Activated CD4-positive, alpha-beta T cell treated with anti-CD3 and anti-CD28 coated beads, Interleukin-10, Interleukin-2, amounts not matched to agents 100 ng/mL and 50 ng/mL, durations not matched to agents 16 hours and 8 hours (primary cell): ENCODE data around the gene CTR9.

ENCODE experiments used
- DNase-seq: peaks from one replicate; pipeline ENCODE4 v3.0.0-alpha.2; 2020

The CTR9 gene

DNA sequence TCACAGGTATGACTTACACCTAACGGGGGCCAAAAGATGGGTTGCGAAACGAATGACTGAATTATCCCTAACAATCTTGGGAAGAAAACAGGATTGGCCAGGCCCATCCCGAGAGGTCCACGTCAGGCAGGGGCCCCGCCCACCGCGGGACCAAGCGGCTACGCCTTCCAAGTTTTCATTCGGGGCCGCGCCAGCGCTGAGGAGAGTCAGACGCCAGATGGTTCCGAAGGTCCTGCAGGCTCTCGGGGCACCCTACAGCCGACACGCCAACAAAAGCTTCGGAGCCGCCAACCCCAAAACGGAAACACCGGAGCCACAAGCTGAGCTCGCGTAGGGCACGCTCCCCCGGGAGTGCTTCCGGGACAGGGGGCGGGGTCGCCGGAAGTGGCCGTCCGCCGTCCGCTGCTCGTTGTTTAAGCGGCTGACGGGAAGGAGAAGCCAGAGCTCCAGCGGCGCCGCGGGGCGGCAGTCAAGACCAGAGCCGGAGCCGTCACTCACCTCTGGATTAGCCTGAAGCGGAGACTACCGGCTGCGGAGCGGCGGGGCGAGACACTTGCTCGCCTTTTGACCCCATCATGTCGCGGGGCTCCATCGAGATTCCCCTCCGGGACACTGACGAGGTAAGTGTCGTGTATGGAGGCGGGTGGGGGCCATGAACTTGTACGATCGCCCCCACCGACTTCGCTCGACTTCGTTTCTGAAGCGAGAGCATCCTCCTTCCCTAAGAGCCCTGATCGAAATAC is at the start of gene CTR9:
Gene CTR9, plus strand, starts transcription at position 409 of the 743 bp plus-strand sequence. Its CDS starts 167 bp downstream, at position 576.
- DNase-seq = peak; percentile 95

DNA sequence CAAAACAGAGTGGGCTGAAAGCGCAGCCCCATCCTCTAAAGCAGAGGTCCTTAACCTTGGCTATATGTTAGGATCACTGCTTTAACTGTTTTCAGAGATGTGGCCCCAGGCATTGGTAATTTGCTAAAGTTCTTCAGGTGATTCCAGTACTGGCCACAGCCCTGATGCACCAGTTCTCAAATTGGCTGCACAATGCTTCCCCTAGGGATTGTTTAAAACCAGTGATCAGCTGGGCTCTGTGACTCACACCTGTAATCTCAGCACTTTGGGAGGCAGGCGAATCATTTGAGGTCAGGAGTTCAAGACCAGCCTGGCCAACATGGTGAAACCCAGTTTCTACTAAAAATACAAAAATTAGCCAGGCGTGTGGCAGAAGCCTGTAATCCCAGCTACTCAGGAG is 49.1 kb upstream of the CTR9 start:
- DNase-seq = no peak

DNA sequence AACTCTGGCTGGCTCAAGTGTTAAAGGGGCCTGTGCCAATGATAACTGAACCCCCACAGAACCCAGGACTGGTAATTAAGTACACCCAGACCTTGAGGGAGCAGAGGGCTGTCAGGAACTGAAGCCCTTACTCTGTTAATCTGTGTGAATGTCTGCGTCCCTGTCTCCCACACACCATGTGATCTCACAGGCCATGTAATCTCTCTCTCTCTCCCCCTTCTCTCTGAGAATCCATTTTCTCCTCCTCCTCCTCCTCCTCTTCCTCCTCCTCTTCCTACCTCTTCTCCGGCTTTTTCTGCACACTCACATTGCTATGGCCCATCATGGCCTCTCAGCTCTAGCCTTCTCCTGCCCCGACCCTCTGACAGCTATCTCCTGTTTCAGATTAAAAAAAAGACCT is 42.9 kb upstream of the CTR9 start:
- no peak for DNase-seq

DNA sequence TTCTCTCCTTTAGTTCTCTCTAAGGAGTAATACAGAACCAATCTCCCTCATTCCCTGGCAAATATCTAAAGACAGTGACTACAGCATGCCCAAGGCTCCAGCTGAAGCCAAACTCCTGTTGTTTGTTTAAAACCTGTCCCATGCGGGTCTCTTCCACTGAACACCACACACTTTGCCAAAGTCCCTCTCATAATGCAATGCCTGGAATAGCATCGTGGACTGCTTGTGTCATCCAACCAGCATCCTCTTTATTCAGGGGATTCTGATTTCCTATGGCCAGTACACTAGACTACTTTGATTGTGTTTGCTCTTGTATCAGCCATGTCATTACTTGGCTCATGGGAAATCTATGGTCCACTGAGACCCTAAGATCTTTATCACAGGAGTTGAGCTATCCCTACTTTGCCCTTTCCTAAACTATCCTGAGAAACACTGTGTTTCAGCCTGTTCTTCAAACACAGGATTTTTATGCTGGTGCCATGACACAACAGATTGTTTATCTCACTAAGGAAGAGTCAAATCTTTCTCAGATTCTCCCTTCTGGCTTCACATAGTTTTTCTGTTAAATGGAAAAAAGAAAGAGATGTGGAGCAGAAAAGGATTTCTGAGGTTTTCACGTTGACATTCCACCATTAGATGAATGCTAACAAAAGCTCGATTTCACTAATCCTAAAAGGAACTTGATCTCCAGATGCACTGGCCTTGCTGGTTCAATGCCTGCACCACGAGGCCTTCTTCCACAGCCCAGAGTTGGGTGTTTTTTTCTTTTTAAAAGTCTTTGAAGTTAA is 41.6 kb upstream of the CTR9 start:
- DNase-seq = no peak

DNA sequence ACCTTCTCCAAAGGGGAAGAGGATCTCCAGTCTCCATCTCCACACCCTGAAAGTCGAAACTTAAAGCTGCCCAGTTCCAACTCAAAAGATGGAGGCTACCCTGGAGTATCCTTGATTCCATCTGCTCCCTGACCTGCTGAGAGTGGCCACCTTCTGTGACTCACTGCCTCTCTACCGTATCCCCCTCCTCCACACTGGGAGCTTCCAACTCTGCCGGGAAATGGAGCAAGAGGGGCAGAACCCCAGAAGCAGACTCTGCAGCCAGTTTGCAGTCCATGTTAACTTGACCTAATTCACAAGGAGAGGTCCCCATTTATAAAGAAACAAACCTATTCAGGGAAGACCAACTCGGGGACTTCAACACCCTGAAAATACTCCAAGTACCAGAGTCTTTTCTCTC is 35.5 kb upstream of the CTR9 start:
- DNase-seq = no peak

DNA sequence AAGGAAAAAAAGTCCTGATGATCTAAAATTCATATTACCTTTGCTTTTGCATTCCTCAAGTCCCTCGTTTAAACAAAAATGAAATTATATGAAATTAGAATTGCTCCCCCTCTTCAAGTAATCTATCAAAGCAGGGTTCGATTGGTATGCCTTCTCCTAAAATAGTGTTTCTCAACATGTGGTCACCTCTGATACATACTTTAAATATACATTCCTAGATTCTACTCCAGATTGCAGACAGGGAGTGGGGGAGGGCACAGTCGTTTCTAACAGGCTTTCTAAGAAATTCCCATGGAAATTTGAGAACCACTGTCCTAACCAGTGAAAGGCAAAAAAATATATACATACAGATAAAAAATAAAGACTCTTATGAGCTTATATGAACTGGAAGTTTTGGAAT is 34.9 kb upstream of the CTR9 start:
- no peak for DNase-seq

DNA sequence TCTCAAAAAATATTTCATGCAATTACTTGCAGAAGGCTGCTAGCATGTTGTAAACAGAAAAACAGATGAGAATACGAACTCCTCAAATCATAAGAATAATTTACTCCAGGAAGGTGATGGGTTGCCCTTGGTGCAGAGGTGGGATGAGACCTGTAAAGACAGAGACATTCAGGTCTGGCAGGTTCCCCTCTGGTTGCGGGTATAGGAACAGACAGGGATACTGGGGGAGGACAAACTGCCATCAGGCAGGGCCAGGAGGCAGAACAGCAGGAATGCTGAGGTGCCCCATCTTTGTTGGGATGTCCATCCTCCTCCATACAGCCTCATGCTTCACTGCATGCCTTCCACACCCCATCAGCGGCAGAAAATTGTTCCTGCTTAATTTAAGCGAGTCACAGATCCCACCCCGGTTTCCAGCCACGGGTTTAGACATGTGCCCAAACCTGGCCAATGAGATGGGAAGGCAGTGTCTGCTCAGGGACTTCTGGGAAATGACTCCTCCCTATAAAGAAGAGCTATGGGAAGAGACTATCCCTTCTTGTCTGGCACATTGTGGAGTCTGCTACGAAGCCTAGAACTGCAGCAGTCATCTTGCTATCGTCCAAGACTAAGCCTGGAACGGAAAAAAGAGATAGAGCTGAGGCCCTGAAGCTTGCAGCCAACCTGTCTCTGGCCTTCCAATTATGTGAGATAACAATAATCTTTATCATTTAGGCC is 34.3 kb upstream of the CTR9 start:
- no peak for DNase-seq

DNA sequence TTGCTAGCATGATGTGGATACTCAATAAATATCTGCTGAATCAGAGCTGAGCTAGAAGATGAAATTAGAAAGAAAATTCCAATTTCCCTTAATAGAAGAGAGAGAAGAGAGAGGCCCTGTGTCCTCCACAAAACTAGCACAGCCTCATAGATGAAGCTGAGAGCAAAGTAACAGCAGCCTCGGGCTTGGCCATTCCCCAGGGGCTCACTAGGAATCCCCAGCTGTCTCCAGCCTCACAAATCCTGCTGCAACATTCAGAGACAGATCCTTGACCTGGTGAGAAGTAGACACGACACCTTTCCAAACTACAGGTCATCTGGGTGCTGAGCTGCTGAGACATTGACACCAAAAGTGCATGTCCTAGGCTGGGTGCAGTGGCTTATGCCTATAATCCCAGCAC is 31.4 kb upstream of the CTR9 start:
- DNase-seq = no peak

DNA sequence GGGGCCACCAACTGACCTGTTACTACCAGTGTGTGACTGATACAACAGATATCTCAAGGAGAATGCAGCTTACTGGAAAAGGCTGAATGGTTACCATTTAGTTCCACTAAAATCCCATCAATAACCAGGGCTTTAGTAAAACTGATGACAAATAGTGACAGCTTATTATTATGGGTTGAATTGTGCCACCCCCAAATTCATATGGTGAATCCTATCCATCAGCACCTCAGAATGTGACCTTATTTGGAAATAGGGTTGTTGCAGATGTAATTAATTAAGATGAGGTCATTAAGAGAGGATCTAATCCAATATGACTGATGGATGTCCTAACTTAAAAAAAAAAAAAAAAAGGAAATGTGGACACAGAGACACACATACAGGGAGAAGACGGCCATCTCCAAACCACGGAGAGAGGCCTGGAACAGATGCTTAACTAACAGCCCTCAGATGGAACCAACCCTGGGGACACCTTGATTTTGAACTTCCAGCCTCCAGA is 30.1 kb upstream of the CTR9 start:
- no peak for DNase-seq

DNA sequence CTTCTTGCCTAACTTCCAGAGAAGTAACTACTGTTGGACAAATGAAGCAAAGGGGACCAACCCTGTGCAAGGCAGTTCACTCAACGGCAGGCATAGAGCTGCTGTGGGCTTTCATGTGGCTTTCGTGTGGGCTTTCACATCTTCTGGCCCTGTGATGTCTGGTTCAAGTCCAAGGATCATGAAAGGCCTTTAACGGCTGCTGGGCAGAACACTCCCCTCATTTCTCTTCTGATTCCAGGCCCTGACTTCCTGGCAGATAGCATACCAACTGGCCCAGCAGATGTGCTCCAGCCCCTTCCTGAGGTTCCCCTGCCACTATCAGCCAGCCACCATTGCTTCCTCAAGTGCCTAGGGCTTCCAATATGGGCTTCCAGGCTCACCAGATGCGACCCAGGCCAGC is 28.7 kb upstream of the CTR9 start:
- DNase-seq = no peak

DNA sequence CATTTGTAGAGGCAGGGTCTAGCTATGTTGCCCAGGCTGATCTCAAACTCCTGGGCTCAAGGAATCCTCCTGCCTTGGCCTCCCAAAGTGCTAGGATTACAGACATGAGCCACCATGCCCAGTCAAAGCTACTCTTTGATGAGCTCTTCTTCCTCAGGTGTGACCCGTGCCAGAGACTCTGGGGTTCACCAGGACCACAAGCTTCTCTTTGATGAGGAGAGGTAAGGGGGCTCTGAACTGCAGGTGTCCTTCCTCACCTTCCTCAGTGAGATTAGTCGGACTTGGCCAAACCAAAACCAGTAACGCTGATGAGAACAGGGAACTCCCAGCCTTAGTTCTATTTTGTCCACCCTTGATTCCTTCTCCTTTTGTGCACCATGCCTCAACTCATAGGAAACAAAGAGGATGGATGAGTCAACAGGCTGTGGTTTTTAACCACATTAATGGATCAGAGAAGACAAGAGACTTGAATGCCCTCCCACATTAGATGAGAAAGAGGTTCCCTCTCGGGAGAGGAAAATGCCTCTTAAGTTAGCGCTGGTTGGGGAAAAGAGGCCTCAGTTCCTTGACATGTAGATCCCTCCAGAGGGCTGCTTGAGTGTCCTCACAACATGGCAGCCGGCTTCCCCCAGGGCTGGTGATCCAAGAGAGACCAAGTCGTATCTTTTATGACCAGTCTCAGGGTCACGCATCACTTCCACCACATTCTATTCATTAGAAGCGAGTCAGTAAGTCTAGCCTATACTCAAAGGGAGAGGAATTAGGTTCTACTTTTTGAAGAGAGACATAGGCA is 25.7 kb upstream of the CTR9 start:
- peak; percentile 45 for DNase-seq

DNA sequence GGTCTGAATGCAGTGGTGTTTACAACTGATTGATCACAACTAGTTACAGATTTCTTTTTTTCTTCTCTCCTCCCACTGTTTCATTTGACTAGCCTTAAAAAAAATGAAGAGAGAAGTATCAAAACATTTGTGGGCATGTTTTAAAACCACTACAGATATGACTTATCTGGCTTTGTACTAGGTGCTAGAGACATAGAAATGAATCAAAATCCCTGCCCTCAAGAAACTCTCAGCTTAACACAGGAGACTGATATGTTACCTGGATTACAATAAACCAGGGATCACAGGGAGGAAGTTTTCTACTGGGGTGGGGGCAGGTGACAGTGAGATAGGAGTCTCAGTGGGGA is 25.2 kb upstream of the CTR9 start:
- peak; percentile 34 for DNase-seq

DNA sequence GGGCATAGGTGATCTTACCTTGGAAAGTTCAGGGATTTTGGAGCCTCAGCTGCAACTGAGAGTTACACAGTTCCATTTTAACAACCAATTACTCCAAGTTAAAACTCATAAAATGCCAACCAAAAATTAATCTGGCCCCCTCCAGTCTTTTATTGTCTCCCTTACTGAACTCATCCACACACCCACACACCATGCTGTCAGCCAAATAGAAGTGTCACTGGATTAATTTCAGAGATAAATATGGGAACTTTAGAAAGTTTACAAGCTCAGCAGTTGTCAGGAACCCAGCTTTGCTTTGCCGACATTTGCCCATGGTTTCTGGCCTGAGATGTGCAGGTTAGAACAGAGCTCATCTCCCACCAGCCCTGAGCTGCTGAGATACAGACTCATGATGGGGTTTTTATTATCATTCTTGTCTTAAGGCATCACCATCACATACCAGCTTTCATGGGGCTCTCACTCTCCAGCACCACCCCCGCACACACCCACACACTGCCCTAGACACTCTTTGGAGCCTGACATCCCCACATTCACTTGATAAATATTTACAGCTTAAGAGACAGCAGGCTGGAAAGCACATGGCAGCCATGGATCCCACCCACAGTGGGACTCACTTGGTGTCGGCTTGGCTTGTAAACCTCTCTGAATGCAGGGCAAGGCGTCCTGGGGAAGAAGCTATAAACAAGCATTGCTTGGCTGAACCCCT is 23.7 kb upstream of the CTR9 start:
- no peak for DNase-seq

DNA sequence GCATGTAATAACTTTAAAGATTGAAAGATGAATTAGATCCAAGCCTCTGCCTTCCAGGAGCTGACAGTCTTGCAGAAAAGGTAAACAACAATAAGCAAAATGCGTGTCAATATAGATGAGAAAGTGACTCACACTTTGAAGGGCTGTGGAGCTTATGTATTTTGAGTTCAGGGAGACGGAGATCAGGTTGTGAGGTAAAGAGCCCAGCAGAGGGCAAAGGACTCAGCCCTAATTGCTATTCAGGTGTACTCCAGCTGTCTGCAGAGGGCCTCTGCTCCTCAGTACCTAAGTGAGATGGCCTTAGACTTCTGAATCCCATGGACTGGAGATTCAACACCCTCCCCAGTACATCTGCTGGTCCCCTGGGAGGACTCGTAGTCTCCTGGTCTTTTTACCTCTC is 22.9 kb upstream of the CTR9 start:
- no peak for DNase-seq

DNA sequence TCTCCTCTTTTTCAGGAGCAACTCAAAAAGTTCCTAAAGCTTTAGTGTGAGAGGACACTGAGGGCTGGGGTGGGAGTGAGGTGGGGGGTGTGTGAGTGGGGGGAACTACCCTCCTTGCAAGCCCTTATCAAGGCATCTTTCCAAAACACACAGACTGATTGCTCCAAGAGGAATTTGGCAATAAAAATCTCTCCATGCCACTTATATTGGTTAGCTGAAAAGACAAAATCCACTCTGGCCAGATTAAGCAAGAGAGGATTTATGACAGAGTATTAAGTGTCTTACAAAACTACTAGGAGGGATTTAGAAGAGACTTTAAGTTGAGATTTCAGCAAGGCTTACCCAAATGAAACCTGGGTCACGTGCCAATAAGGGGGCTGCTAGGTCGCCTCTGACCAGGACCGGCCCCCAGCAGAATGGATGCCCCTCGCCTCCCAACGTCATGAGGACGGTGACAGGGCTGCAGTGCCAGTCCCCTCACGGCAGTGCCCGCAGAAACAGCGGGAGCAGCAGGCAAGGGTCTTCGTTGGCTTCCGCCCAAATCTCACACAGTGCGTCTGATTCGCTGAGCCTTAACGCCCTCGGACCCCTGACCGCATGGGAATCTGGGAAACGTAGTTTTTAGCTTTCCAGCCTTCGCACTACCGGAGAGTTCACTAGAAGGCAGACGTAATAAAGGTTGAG is 22.1 kb upstream of the CTR9 start:
- DNase-seq = no peak

DNA sequence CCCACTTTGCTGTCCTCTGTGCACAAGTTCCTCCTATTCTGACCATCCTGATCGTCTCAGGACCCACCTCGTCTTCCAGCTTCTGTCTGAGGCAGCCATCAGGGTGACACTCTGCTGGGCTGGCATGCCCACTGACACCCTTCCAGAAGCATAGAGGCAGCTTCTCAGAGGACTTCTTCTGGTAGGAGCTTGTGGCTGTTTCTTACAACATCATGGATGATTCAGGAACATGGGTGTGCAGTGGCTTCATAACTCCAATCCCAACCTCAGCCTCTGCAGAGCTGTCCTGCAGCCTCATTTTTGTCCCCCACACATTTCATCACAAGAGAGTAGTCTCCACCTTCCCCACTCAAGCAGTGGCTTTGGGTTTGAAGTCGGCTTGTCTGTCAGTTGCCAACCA is 20.9 kb upstream of the CTR9 start:
- DNase-seq = no peak

DNA sequence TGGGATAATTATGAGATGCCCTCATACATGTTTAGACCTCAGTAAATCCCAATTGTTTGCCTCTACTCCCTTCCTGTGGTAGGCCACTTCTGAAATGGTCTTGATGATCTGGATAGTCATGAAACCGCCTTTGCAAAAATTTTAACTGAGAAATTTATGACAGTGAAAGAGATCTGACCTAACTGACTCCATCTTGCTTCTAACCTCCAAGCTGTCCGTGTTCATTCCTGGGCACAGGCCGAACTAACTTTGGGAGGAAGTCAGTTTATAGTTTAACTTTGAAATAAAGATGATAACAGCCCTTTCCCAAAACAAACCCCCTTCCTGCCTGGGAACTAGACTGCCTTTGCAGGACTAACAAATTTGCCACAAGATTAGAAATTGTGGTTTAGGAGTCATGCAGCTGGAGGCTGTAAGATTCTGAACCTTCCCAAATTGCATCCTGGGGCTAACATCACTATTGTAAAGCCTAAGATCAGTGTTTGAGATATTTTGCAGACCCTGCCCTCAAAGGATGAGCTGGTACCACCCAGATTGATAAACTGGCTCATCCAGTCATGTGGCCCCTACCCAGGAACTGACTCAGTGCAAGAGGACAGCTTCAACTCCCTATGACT is 19.9 kb upstream of the CTR9 start:
- no peak for DNase-seq

DNA sequence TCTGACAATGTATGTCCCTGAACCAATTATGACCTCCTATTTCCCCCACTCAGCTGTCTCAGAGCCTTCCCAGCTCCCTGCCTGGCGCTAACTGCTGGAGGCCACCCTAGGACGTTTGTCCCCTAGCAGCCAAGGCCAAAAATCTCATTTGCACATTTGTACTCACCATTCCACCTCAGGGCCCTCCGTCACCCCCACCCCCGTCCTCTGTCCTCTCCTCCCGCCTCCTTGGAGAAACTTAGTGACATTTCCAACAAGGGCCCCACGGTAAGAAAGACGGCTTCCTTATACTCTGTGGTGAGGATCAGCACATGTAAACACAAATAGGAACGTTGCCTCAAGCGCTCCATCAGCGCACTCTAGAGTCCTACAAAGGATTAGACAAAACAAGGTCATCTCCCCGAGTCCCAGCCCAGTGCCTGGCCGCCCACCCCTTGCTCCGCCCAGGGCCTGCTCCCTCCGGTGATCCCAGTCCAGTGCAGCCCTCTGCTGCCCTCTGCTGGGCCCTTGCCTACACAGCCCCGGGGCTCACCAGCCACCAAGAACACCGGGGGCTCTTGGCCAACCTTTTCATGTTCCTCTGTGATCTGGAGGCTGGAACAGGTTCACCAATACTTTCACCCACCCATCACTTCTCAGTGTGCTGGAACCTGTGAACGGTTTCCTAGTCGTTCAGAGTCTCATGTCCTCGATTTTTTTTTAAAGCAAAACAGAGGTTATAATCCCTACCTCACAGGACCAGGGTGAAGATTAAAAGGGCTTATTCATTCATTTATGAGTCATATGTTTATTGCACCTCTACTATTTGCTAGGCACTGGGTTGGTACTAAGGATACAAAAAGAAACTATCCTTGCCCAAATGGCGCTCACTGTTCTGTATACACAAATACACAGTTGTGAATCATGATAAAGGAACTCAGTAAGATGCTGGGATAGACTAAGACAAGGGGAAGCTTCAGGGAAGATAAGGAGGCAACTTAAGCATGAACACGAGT is 15.3 kb upstream of the CTR9 start:
- DNase-seq = peak; percentile 90

DNA sequence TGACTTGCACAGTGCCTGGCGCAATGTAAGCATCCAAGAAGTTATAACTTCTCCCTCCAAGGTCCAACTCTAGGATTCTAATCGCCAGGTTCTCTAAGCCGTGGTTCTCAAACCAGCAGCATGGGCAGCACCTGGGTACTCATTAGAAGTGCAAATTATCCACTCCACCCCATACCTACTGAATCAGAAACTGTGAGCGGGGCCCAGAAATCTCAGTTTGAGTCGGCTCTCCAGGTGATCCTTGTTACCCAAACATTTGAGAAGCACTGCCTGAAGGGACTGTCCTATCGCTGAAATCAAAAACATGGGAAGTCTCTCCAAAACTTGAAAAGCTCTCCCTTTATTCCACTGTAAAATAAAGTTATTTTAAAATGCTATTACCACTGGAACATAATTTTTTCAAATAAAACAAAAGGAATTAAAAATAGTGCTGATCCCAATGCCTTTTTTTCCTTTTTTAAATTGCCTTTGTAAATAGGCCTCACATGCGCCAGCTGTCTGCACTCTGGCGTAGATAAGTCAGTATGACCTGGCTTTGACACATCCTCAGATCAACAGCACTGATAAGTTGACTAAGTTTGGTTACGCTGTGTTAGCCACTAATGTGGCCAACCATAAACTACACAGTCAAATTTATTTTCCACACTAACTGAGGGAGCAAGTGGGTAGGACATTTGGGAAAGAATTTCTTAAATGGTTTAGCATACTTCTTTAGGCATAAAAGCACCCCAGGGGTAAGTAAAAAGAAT is 8.4 kb upstream of the CTR9 start:
- peak; percentile 72 for DNase-seq
